GM12878 (cell line): ENCODE measurements around the gene CCDC187. TPM values are rescaled to one million over a fixed set of nuclear protein-coding genes. Genes with fewer than 3 reads are reported as not detected.

ENCODE experiments used
- ATAC-seq: fragments of 200-7000 bp; cut with Tn5 transposase; 3 replicates; pipeline ENCODE4 v1.9.1; 2020; ENCODE audit warnings: mild to moderate bottlenecking, moderate library complexity
- BruUV-seq: library from RNA; stranded (reverse); fragments of 400-500 nt; replicated peaks from 2 replicates; lab custom pipeline; 2021; lab: Mats Ljungman, UMichigan
- CTCF ChIA-PET: fragments of 300-600 bp; sonication (Branson Sonifier 250); formaldehyde crosslinking; extraction: SDS; loops from one replicate; lab custom pipeline; 2021; ENCODE audit warnings: inconsistent platforms; lab: Yijun Ruan, JAX
- POLR2A ChIA-PET: fragments of 350-600 bp; formaldehyde crosslinking; extraction: SDS; loops from one replicate; lab custom pipeline; 2021; ENCODE audit warnings: inconsistent platforms; lab: Charles Lee
- RAD21 ChIA-PET: fragments of 300-600 bp; sonication (Branson Sonifier 250); formaldehyde crosslinking; loops from one replicate; lab custom pipeline; 2023; ENCODE audit warnings: antibody characterized with exemption; ENCODE audit not compliant: unreplicated experiment; lab: Charles Lee
- SMC1A ChIA-PET: fragments of 300-600 bp; sonication (Branson Sonifier 250); formaldehyde crosslinking; loops from one replicate; lab custom pipeline; 2023; ENCODE audit not compliant: unreplicated experiment, uncharacterized antibody; lab: Charles Lee
- DNase-seq: peaks from one replicate; pipeline ENCODE4 v3.0.0-alpha.2; 2011; ENCODE audit warnings: low read depth, low spot score
- FAIRE-seq: peaks from 3 replicates; lab custom pipeline; 2011; peaks lifted over from hg19 to GRCh38; lab: Jason Lieb, UNC
- H2AFZ ChIP-seq: 2 replicates; pipeline ENCODE4 v1.6.0; 2011; ENCODE audit warnings: low read depth, low read length, control low read depth; ENCODE audit not compliant: control insufficient read depth
- H3K27ac ChIP-seq: 2 replicates; pipeline ENCODE4 v1.5.1; 2011; ENCODE audit warnings: control low read depth; ENCODE audit not compliant: control insufficient read depth, insufficient read depth
- H3K27me3 ChIP-seq, 2 experiments: replicated peaks in 1 of 2; 2 replicates each; pipeline versions ENCODE4 v1.6.0 to v1.6.1; 2011; ENCODE audit warnings: low read length in 1 of 2; ENCODE audit not compliant: control insufficient read depth in 2 of 2, insufficient read depth in 2 of 2
- H3K36me3 ChIP-seq, 2 experiments: 2 replicates each; pipeline ENCODE4 v1.5.1; 2011; ENCODE audit warnings: low read length in 1 of 2; ENCODE audit not compliant: control insufficient read depth in 2 of 2, insufficient read depth in 2 of 2
- H3K4me1 ChIP-seq: 2 replicates; pipeline ENCODE4 v1.6.1; 2011; ENCODE audit warnings: mild to moderate bottlenecking, low read length, moderate library complexity, mixed read lengths; ENCODE audit not compliant: control insufficient read depth, insufficient read depth
- H3K4me2 ChIP-seq: 2 replicates; pipeline ENCODE4 v1.6.0; 2011; ENCODE audit warnings: control low read depth; ENCODE audit not compliant: control insufficient read depth, insufficient read depth
- H3K4me3 ChIP-seq: fragments of 200-600 bp; sonication (generic); 2 replicates; pipeline ENCODE4 v1.5.1; 2016
- H3K79me2 ChIP-seq: 2 replicates; pipeline ENCODE4 v1.6.0; 2011; ENCODE audit warnings: low read length; ENCODE audit not compliant: control insufficient read depth, insufficient read depth
- H3K9ac ChIP-seq: 2 replicates; pipeline ENCODE4 v1.8.0; 2011; ENCODE audit warnings: low read length, control low read depth, mixed read lengths; ENCODE audit not compliant: control insufficient read depth, insufficient read depth
- H3K9me3 ChIP-seq: replicated peaks from 3 replicates; pipeline ENCODE4 v1.5.1; 2011; ENCODE audit warnings: mild to moderate bottlenecking, low read length; ENCODE audit not compliant: control insufficient read depth, insufficient read depth
- H4K20me1 ChIP-seq: 2 replicates; pipeline ENCODE4 v1.6.0; 2011; ENCODE audit not compliant: control insufficient read depth, insufficient read depth
- BCLAF1 ChIP-seq: fragments of 450-650 bp; IDR thresholded peaks from 2 replicates; pipeline ENCODE4 v1.6.1; 2017; ENCODE audit warnings: antibody characterized with exemption, mild to moderate bottlenecking, moderate library complexity
- CBFB ChIP-seq: IDR thresholded peaks from 2 replicates; pipeline ENCODE4 v1.6.1; 2016; ENCODE audit warnings: antibody characterized with exemption, low read depth
- CREM ChIP-seq: IDR thresholded peaks from 2 replicates; pipeline ENCODE4 v1.6.1; 2014; ENCODE audit warnings: antibody characterized with exemption, low read depth
- DPF2 ChIP-seq: fragments of 450-650 bp; IDR thresholded peaks from 2 replicates; pipeline ENCODE4 v1.6.1; 2017; ENCODE audit warnings: mild to moderate bottlenecking
- KLF5 ChIP-seq: fragments of 450-650 bp; IDR thresholded peaks from 2 replicates; pipeline ENCODE4 v1.6.1; 2014; ENCODE audit warnings: mild to moderate bottlenecking; ENCODE audit not compliant: partially characterized antibody
- NBN ChIP-seq: fragments of 450-650 bp; IDR thresholded peaks from 2 replicates; pipeline ENCODE4 v1.6.1; 2016
- NFYB ChIP-seq: IDR thresholded peaks from 2 replicates; pipeline ENCODE4 v1.6.1; 2011; ENCODE audit warnings: low read depth, mild to moderate bottlenecking, low read length, improper control_type of control experiment, moderate library complexity; ENCODE audit not compliant: insufficient read depth
- NKRF ChIP-seq: fragments of 450-650 bp; conservative IDR thresholded peaks from 2 replicates; pipeline ENCODE4 v1.6.1; 2017; ENCODE audit warnings: mild to moderate bottlenecking, moderate library complexity
- NR2C1 ChIP-seq: fragments of 450-650 bp; IDR thresholded peaks from 2 replicates; pipeline ENCODE4 v1.6.1; 2017; ENCODE audit warnings: antibody characterized with exemption, mild to moderate bottlenecking, moderate library complexity
- PAX5 ChIP-seq: IDR thresholded peaks from 2 replicates; pipeline ENCODE4 v1.6.1; 2011; ENCODE audit warnings: low read depth, low read length, borderline replicate concordance
- RUNX3 ChIP-seq: IDR thresholded peaks from 2 replicates; pipeline ENCODE4 v1.6.1; 2012; ENCODE audit warnings: low read length, inconsistent platforms
- SPI1 ChIP-seq: IDR thresholded peaks from 2 replicates; pipeline ENCODE4 v1.6.1; 2011; ENCODE audit warnings: low read depth, mild to moderate bottlenecking, low read length, moderate library complexity, borderline replicate concordance; ENCODE audit not compliant: insufficient read depth
- SRF ChIP-seq, 2 experiments: IDR thresholded peaks; 2 replicates each; pipeline ENCODE4 v1.6.1; 2011; ENCODE audit warnings: low read depth in 2 of 2, low read length in 2 of 2, mild to moderate bottlenecking in 1 of 2, moderate library complexity in 1 of 2
- TCF3 ChIP-seq: IDR thresholded peaks from 2 replicates; pipeline ENCODE4 v1.6.1; 2012; ENCODE audit warnings: low read depth, mild to moderate bottlenecking, low read length, borderline replicate concordance; ENCODE audit not compliant: insufficient read depth
- ZBED1 ChIP-seq: IDR thresholded peaks from 2 replicates; pipeline ENCODE4 v1.6.1; 2016; ENCODE audit warnings: borderline replicate concordance
- ZBTB40 ChIP-seq: fragments of 450-650 bp; IDR thresholded peaks from 2 replicates; pipeline ENCODE4 v1.6.1; 2016; ENCODE audit warnings: mild to moderate bottlenecking, moderate library complexity, borderline replicate concordance
- WGBS: methylation state at CpG from one replicate; pipeline ENCODE4 v1.1.6; 2016; ENCODE audit warnings: low lambda C conversion rate; ENCODE audit not compliant: insufficient replicate concordance, insufficient coverage; ENCODE audit errors: missing lambda C conversion rate; 5-methylcytosine and 5-hydroxymethylcytosine counted together
- in situ Hi-C: fragments of 300-500 bp; cut with MboI; formaldehyde crosslinking; loops from 9 replicates; pipeline ENCODE4 v1.14.3; 2018; ENCODE audit warnings: mixed read lengths
- intact Hi-C: fragments of 100-400 bp; cut with micrococcal nuclease; formaldehyde crosslinking; loops from one replicate; pipeline ENCODE4 v1.14.2; 2022; ENCODE audit not compliant: unreplicated experiment
- polyA plus RNA-seq, 11 experiments: library from polyadenylated mRNA; depleted of rRNA in 4 of 11; unstranded in 6 of 11; stranded (reverse) in 5 of 11; fragments of >200 nt; fragmentation: Nextera tagmentation in 4 of 11; fragmentation: Illumina TruSeq in 1 of 11; extraction: Ambion mirVana in 4 of 11; extraction: Trizol in 1 of 11; gene quantifications; 1 replicate in 1 of 11; 2 replicates in 10 of 11; pipeline versions ENCODE4 v1.2.1 to v1.2.3, GENCODE V29; 2011 to 2016; ENCODE audit warnings: inconsistent platforms in 2 of 11, missing spikeins in 2 of 11, low read depth in 1 of 11
- total RNA-seq, 4 experiments: library from RNA; depleted of rRNA in 3 of 4; stranded (reverse); fragments of >200 nt in 3 of 4; fragmentation: Illumina TruSeq in 1 of 4; extraction: Trizol in 1 of 4; gene quantifications; 2 replicates each; pipeline versions ENCODE4 v1.2.1 to v1.2.3, GENCODE V29; 2013 to 2021

Gene CCDC187
- total and polyA plus RNA-seq, 10 of the 15 experiments (the other 5 are each of a cell fraction or from before 2014, with no cell fraction given), result 0.04 to 0.23 (median 0.04) TPM; not detected in 7

- no peak for ATAC-seq
- FAIRE-seq, result no peak
- intact Hi-C loops, result no loop called here
- H3K4me1 ChIP-seq, result peaks cover 3% of the 10 kb centered on the region
- H3K9me3 ChIP-seq, result no peaks in the 10 kb centered on the region
- no peak overlapping the region for H3K4me3 ChIP-seq
- CTCF ChIA-PET, result no interaction called here
- POLR2A ChIA-PET, result no interaction called here
- RAD21 ChIA-PET, result no interaction called here
- H4K20me1 ChIP-seq, result no peaks in the 10 kb centered on the region
- in situ Hi-C loops, result no loop called here
- no peaks in the 10 kb centered on the region for H3K36me3 ChIP-seq
- SMC1A ChIA-PET, result no interaction called here
- no TSS peak for BruUV-seq
- H3K9ac ChIP-seq, result no peak overlapping the region
- H3K4me2 ChIP-seq, result no peak overlapping the region
- no peak overlapping the region for H3K27ac ChIP-seq
- no peak for DNase-seq
- H3K27me3 ChIP-seq, result no peaks in the 10 kb centered on the region
- no peaks in the 10 kb centered on the region for H3K79me2 ChIP-seq
- no peak overlapping the region for H2AFZ ChIP-seq
- WGBS, result 26% methylated on average over 13 of the region's 13 CpGs
- TF ChIP-seq KLF5, result no peak
- TF ChIP-seq SPI1, result no peak
- no peak for TF ChIP-seq BCLAF1
- no peak for TF ChIP-seq ZBED1
- TF ChIP-seq ZBTB40, result no peak
- no peak for TF ChIP-seq CBFB
- TF ChIP-seq TCF3, result no peak
- no peak for TF ChIP-seq SRF (IDR thresholded peaks at IDR 0.05; ENCODE audit: low read depth in 2 of 2, low read length in 2 of 2)
- TF ChIP-seq NBN, result no peak
- TF ChIP-seq NR2C1, result no peak
- TF ChIP-seq RUNX3, result no peak
- TF ChIP-seq PAX5, result no peak
- TF ChIP-seq NKRF, result no peak
- no peak for TF ChIP-seq NFYB
- no peak for TF ChIP-seq DPF2
- TF ChIP-seq CREM, result no peak
Measured at GRCh38 chr9:136304981-136305380, 1.1 kb upstream of the CCDC187 start.
